Endothelial cell (in vitro differentiated cells): ENCODE measurements around the gene MAP7D2. TPM values are rescaled to one million over a fixed set of nuclear protein-coding genes. Genes with fewer than 3 reads are reported as not detected.

Source experiments
- DNase-seq: peaks from one replicate; pipeline ENCODE4 v3.0.0; 2021; ENCODE audit warnings: low spot score
- H3K27ac Mint-ChIP-seq: one replicate; pipeline ENCODE4 v1.8.0; 2021; ENCODE audit warnings: mixed read lengths, inconsistent platforms; ENCODE audit not compliant: unreplicated experiment
- H3K27me3 Mint-ChIP-seq: one replicate; pipeline ENCODE4 v1.8.0; 2021; ENCODE audit warnings: mild to moderate bottlenecking, moderate library complexity, mixed read lengths, inconsistent platforms; ENCODE audit not compliant: unreplicated experiment
- H3K36me3 Mint-ChIP-seq: one replicate; pipeline ENCODE4 v1.8.0; 2021; ENCODE audit warnings: mild to moderate bottlenecking, low read depth, mixed read lengths, inconsistent platforms; ENCODE audit not compliant: unreplicated experiment
- H3K4me1 Mint-ChIP-seq: one replicate; pipeline ENCODE4 v1.8.0; 2021; ENCODE audit warnings: mild to moderate bottlenecking, mixed read lengths, inconsistent platforms; ENCODE audit not compliant: unreplicated experiment
- H3K4me3 Mint-ChIP-seq: one replicate; pipeline ENCODE4 v1.8.0; 2021; ENCODE audit warnings: mild to moderate bottlenecking, mixed read lengths, inconsistent platforms; ENCODE audit not compliant: unreplicated experiment
- H3K9me3 Mint-ChIP-seq: one replicate; pipeline ENCODE4 v1.8.0; 2021; ENCODE audit warnings: mixed read lengths, inconsistent platforms; ENCODE audit not compliant: unreplicated experiment
- CTCF ChIP-seq: fragments of 200-600 bp; sonication (generic); IDR thresholded peaks from one replicate; pipeline ENCODE4 v1.5.0; 2021; ENCODE audit warnings: antibody characterized with exemption; ENCODE audit not compliant: unreplicated experiment
- total RNA-seq: library from RNA; stranded (reverse); fragmentation: NEBNext Ultra II Directional; extraction: Animal tissue kit (Norgen Biotek cat#: 25700); gene quantifications from one replicate; pipeline ENCODE4 v1.2.1, GENCODE V29; 2021; ENCODE audit not compliant: unreplicated experiment

Gene MAP7D2
- total RNA-seq, 1 donor from 2014 or later = 2.7 TPM

GRCh38 chrX:20101934-20102581, 14.6 kb downstream of the MAP7D2 start:
- no peaks in the 10 kb centered on the region for H3K9me3 Mint-ChIP-seq
- no peaks in the 10 kb centered on the region for H3K36me3 Mint-ChIP-seq
- H3K4me1 Mint-ChIP-seq = no peaks in the 10 kb centered on the region
- no peak overlapping the region for H3K27ac Mint-ChIP-seq
- DNase-seq = no peak
- H3K27me3 Mint-ChIP-seq = no peaks in the 10 kb centered on the region
- H3K4me3 Mint-ChIP-seq = no peak overlapping the region
- no peak for TF ChIP-seq CTCF

GRCh38 chrX:20091499-20091898, 25.2 kb downstream of the MAP7D2 start:
- no peaks in the 10 kb centered on the region for H3K36me3 Mint-ChIP-seq
- no peaks in the 10 kb centered on the region for H3K9me3 Mint-ChIP-seq
- H3K4me3 Mint-ChIP-seq = no peak overlapping the region
- TF ChIP-seq CTCF = no peak
- peaks cover 2% of the 10 kb centered on the region for H3K27me3 Mint-ChIP-seq
- H3K27ac Mint-ChIP-seq = no peak overlapping the region
- no peaks in the 10 kb centered on the region for H3K4me1 Mint-ChIP-seq
- DNase-seq = no peak

GRCh38 chrX:20089845-20090244, 26.9 kb downstream of the MAP7D2 start:
- no peaks in the 10 kb centered on the region for H3K9me3 Mint-ChIP-seq
- H3K4me3 Mint-ChIP-seq = no peak overlapping the region

GRCh38 chrX:20080277-20080676, 36.4 kb downstream of the MAP7D2 start:
- no peak overlapping the region for H3K4me3 Mint-ChIP-seq
- no peak for DNase-seq
- no peak overlapping the region for H3K27ac Mint-ChIP-seq
- no peak for TF ChIP-seq CTCF
- H3K9me3 Mint-ChIP-seq = no peaks in the 10 kb centered on the region
- H3K36me3 Mint-ChIP-seq = no peaks in the 10 kb centered on the region
- no peaks in the 10 kb centered on the region for H3K4me1 Mint-ChIP-seq
- H3K27me3 Mint-ChIP-seq = peaks cover 5% of the 10 kb centered on the region

More at GRCh38 chrX:20089845-20090244, 26.9 kb downstream of the MAP7D2 start:
- Mint-ChIP-seq H3K27ac (no peak overlapping the region), H3K4me1 (no peaks in the 10 kb centered on the region), H3K36me3 (no peaks in the 10 kb centered on the region), H3K27me3 (no peaks in the 10 kb centered on the region)
- TF ChIP-seq CTCF = no peak
- DNase-seq = no peak

GRCh38 chrX:20071511-20072079, 45.1 kb downstream of the MAP7D2 start:
- Mint-ChIP-seq H3K4me1 (no peaks in the 10 kb centered on the region), H3K27ac (no peak overlapping the region), H3K4me3 (no peak overlapping the region), H3K27me3 (no peaks in the 10 kb centered on the region), H3K9me3 (no peaks in the 10 kb centered on the region), H3K36me3 (no peaks in the 10 kb centered on the region)
- DNase-seq = no peak
- no peak for TF ChIP-seq CTCF
